ENCODE measurements around the gene PRMT9. TPM values are rescaled to one million over a fixed set of nuclear protein-coding genes. Genes with fewer than 3 reads are reported as not detected.

PRMT9 gene
- polyA plus RNA-seq, 1 donor (not counting 4 experiments of a cell fraction or from before 2014, with no cell fraction given): 10.4 TPM

DNA sequence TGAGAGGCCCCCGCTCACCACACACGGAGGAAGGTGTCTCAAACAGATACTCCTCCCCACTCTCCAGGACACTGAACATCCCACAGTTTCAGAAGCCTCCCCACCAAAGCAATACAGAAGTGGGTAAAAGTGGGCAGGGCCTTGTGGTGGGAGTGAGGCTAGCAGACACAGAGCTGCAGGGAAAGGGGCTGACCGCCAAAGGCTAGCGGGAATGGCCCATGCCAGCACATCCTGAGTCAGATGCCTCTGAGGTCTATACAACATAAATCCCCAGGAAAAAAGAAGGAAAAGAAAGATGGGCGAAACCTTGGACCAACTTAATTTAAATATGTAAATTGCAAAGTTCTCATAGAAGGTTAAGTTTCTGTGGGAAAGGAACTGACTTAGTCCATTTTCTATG lies 26.0 kb upstream of the PRMT9 start:
- FAIRE-seq (no peak), DNase-seq (ENCODE audit: low read depth, low spot score) (no peak)
- no peaks in the 10 kb centered on the region for H3K79me2 ChIP-seq (ENCODE audit: control insufficient read depth, insufficient read depth, low read length)
- no peaks in the 10 kb centered on the region for H3K9me1 ChIP-seq (ENCODE audit: control insufficient read depth, extremely low read depth, insufficient read depth, low read length)
- no peak overlapping the region for H3K4me2 ChIP-seq (ENCODE audit: control insufficient read depth, extremely low read depth, insufficient read depth, low read depth, low read length)
- dilution Hi-C loops (cut with MboI; ENCODE audit: extremely low pct_ligation_motif_present, low sequenced_read_pairs): no loop called here
- TF ChIP-seq EZH2 (IDR thresholded peaks at IDR 0.05; ENCODE audit: low read length): no peak
- TF ChIP-seq, protein P1, sequence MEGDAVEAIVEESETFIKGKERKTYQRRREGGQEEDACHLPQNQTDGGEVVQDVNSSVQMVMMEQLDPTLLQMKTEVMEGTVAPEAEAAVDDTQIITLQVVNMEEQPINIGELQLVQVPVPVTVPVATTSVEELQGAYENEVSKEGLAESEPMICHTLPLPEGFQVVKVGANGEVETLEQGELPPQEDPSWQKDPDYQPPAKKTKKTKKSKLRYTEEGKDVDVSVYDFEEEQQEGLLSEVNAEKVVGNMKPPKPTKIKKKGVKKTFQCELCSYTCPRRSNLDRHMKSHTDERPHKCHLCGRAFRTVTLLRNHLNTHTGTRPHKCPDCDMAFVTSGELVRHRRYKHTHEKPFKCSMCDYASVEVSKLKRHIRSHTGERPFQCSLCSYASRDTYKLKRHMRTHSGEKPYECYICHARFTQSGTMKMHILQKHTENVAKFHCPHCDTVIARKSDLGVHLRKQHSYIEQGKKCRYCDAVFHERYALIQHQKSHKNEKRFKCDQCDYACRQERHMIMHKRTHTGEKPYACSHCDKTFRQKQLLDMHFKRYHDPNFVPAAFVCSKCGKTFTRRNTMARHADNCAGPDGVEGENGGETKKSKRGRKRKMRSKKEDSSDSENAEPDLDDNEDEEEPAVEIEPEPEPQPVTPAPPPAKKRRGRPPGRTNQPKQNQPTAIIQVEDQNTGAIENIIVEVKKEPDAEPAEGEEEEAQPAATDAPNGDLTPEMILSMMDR (optimal IDR thresholded peaks at IDR 0.05 in 1 of 3, IDR thresholded peaks at IDR 0.05 in 1 of 3, conservative IDR thresholded peaks at IDR 0.05 in 1 of 3; ENCODE audit: extremely low read depth in 1 of 3, insufficient read depth in 2 of 3, low read length in 3 of 3): no peak
- no peak overlapping the region for H2AFZ ChIP-seq (ENCODE audit: control insufficient read depth, low read length)
- no peaks in the 10 kb centered on the region for H3K36me3 ChIP-seq (ENCODE audit: control insufficient read depth in 2 of 2, extremely low read depth in 1 of 2, insufficient read depth in 2 of 2, low read length in 2 of 2)
- no peak overlapping the region for H3K4me3 ChIP-seq (ENCODE audit: control insufficient read depth in 2 of 3, extremely low read depth in 1 of 3, insufficient read depth in 2 of 3, low read depth in 1 of 3, low read length in 3 of 3)
- no peak overlapping the region for H3K9ac ChIP-seq (ENCODE audit: control insufficient read depth, extremely low read depth, insufficient read depth, low read length)
- no peaks in the 10 kb centered on the region for H3K27me3 ChIP-seq (ENCODE audit: control insufficient read depth, extremely low read depth, insufficient read depth, low read length)
- no peaks in the 10 kb centered on the region for H4K20me1 ChIP-seq (ENCODE audit: control insufficient read depth, extremely low read depth, insufficient read depth, low read length)
- H3K27ac ChIP-seq (ENCODE audit: control insufficient read depth, insufficient read depth, low read length): no peak overlapping the region
- H3K9me3 ChIP-seq (ENCODE audit: control insufficient read depth, low read depth, low read length): no peaks in the 10 kb centered on the region
- peaks cover 7% of the 10 kb centered on the region for H3K4me1 ChIP-seq (ENCODE audit: control insufficient read depth, extremely low read depth, insufficient read depth, low read length)

DNA sequence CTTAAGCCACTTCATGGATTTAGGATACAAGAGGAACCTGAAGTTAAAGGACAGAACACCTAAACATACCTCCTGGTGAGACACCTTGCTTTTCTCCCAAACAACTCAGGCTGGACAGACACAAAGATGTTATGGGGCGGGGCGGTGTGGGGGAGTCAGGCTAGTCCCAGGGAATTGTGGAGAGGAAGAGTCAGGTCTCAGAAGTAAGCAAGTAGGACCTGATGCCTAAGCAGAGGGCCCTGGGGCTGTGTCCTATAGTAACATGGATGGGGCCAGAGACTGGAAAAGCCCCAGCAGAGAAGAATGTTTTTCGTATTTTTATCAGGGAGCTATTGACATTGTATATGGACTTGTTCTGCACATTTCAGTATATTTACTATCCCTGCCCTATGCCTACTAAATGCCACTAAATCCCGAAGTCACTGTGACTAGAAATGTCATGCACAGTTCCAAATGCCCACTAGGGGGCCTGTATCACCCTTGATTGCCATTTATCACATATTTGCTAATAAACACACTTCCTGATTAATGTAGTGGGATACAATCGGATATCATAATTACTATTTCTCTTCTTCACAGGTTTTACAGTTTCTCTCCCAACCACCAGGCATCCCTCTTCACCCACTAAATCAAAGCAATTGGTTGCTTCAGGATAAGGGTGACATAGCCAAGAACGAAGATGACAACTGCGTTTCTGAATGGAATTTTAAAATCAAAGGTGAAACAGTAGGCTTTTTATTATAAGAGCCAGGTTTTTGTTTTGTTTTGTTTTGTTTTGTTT lies 24.1 kb upstream of the PRMT9 start:
- Histone ChIP-seq H3K27me3 (ENCODE audit: control insufficient read depth, extremely low read depth, insufficient read depth, low read length) (no peaks in the 10 kb centered on the region), H3K9me1 (ENCODE audit: control insufficient read depth, extremely low read depth, insufficient read depth, low read length) (no peaks in the 10 kb centered on the region), H3K4me1 (ENCODE audit: control insufficient read depth, extremely low read depth, insufficient read depth, low read length) (no peaks in the 10 kb centered on the region), H3K4me3 (ENCODE audit: control insufficient read depth in 2 of 3, extremely low read depth in 1 of 3, insufficient read depth in 2 of 3, low read depth in 1 of 3, low read length in 3 of 3) (no peak overlapping the region), H4K20me1 (ENCODE audit: control insufficient read depth, extremely low read depth, insufficient read depth, low read length) (no peaks in the 10 kb centered on the region), H3K27ac (ENCODE audit: control insufficient read depth, insufficient read depth, low read length) (no peak overlapping the region), H3K4me2 (ENCODE audit: control insufficient read depth, extremely low read depth, insufficient read depth, low read depth, low read length) (no peak overlapping the region), H3K9me3 (ENCODE audit: control insufficient read depth, low read depth, low read length) (no peaks in the 10 kb centered on the region), H3K9ac (ENCODE audit: control insufficient read depth, extremely low read depth, insufficient read depth, low read length) (no peak overlapping the region), H2AFZ (ENCODE audit: control insufficient read depth, low read length) (peak overlapping the region; percentile 0), H3K79me2 (ENCODE audit: control insufficient read depth, insufficient read depth, low read length) (no peaks in the 10 kb centered on the region), H3K36me3 (ENCODE audit: control insufficient read depth in 2 of 2, extremely low read depth in 1 of 2, insufficient read depth in 2 of 2, low read length in 2 of 2) (no peaks in the 10 kb centered on the region)
- TF ChIP-seq, protein P1 (optimal IDR thresholded peaks at IDR 0.05 in 1 of 3, IDR thresholded peaks at IDR 0.05 in 1 of 3, conservative IDR thresholded peaks at IDR 0.05 in 1 of 3; ENCODE audit: extremely low read depth in 1 of 3, insufficient read depth in 2 of 3, low read length in 3 of 3): peak; percentile 70 to 80 (median 77)
- TF ChIP-seq EZH2 (IDR thresholded peaks at IDR 0.05; ENCODE audit: low read length): no peak
- DNase-seq (ENCODE audit: low read depth, low spot score): no peak
- FAIRE-seq: peak; percentile 76
- dilution Hi-C loops (cut with MboI; ENCODE audit: extremely low pct_ligation_motif_present, low sequenced_read_pairs): no loop called here

Measured in keratinocyte (primary cell).